ENCODE measurements around the gene CABLES1. TPM values are rescaled to one million over a fixed set of nuclear protein-coding genes. Genes with fewer than 3 reads are reported as not detected.

Gene CABLES1
- total RNA-seq, 1 experiment from 2014 or later, result 16.2 TPM

GRCh38 chr18:23291456-23292205 is 156.3 kb downstream of the CABLES1 start:
- Mint-ChIP-seq H3K27me3 (ENCODE audit: unreplicated experiment) (no peaks in the 10 kb centered on the region), H3K9me3 (ENCODE audit: low read depth, unreplicated experiment) (no peaks in the 10 kb centered on the region), H3K27ac (ENCODE audit: unreplicated experiment) (no peak overlapping the region), H3K4me1 (ENCODE audit: low read depth, unreplicated experiment) (peaks cover 18% of the 10 kb centered on the region), H3K36me3 (ENCODE audit: insufficient read depth, unreplicated experiment) (no peaks in the 10 kb centered on the region), H3K4me3 (ENCODE audit: low read depth, unreplicated experiment) (no peak overlapping the region)
- DNase-seq, result no peak
- CTCF ChIA-PET, result no interaction called here
- TF ChIP-seq CTCF (IDR thresholded peaks at IDR 0.05; ENCODE audit: unreplicated experiment), result no peak
- no TSS peak for BruUV-seq (replicated peaks)
- intact Hi-C loops (cut with micrococcal nuclease; ENCODE audit: unreplicated experiment), result no loop called here

GRCh38 chr18:23300231-23300805 is 165.0 kb downstream of the CABLES1 start:
- DNase-seq, result no peak
- H3K9me3 Mint-ChIP-seq (ENCODE audit: low read depth, unreplicated experiment), result no peaks in the 10 kb centered on the region
- BruUV-seq (replicated peaks), result no TSS peak
- H3K36me3 Mint-ChIP-seq (ENCODE audit: insufficient read depth, unreplicated experiment), result peaks cover 6% of the 10 kb centered on the region
- H3K27ac Mint-ChIP-seq (ENCODE audit: unreplicated experiment), result no peak overlapping the region
- TF ChIP-seq CTCF (IDR thresholded peaks at IDR 0.05; ENCODE audit: unreplicated experiment), result no peak
- no peaks in the 10 kb centered on the region for H3K27me3 Mint-ChIP-seq (ENCODE audit: unreplicated experiment)
- intact Hi-C loops (cut with micrococcal nuclease; ENCODE audit: unreplicated experiment), result no loop called here
- H3K4me3 Mint-ChIP-seq (ENCODE audit: low read depth, unreplicated experiment), result no peak overlapping the region
- CTCF ChIA-PET, result interaction anchor here (0.5 kb wide), 1 partner anchor 63 kb away, joined by 7 read pairs; no protein-coding TSS in a partner anchor
- H3K4me1 Mint-ChIP-seq (ENCODE audit: low read depth, unreplicated experiment), result peaks cover 9% of the 10 kb centered on the region

GRCh38 chr18:23301972-23302371 is 166.7 kb downstream of the CABLES1 start:
- H3K27ac Mint-ChIP-seq (ENCODE audit: unreplicated experiment), result no peak overlapping the region
- H3K4me3 Mint-ChIP-seq (ENCODE audit: low read depth, unreplicated experiment), result no peak overlapping the region
- BruUV-seq (replicated peaks), result no TSS peak
- H3K27me3 Mint-ChIP-seq (ENCODE audit: unreplicated experiment), result no peaks in the 10 kb centered on the region
- H3K9me3 Mint-ChIP-seq (ENCODE audit: low read depth, unreplicated experiment), result no peaks in the 10 kb centered on the region
- peaks cover 6% of the 10 kb centered on the region for H3K36me3 Mint-ChIP-seq (ENCODE audit: insufficient read depth, unreplicated experiment)
- no peak for TF ChIP-seq CTCF (IDR thresholded peaks at IDR 0.05; ENCODE audit: unreplicated experiment)
- CTCF ChIA-PET, result no interaction called here
- intact Hi-C loops (cut with micrococcal nuclease; ENCODE audit: unreplicated experiment), result no loop called here
- H3K4me1 Mint-ChIP-seq (ENCODE audit: low read depth, unreplicated experiment), result peaks cover 9% of the 10 kb centered on the region
- DNase-seq, result no peak

- Mint-ChIP-seq H3K4me1 (ENCODE audit: low read depth, unreplicated experiment) (peaks cover 9% of the 10 kb centered on the region), H3K36me3 (ENCODE audit: insufficient read depth, unreplicated experiment) (peaks cover 6% of the 10 kb centered on the region), H3K4me3 (ENCODE audit: low read depth, unreplicated experiment) (no peak overlapping the region), H3K27ac (ENCODE audit: unreplicated experiment) (no peak overlapping the region), H3K27me3 (ENCODE audit: unreplicated experiment) (no peaks in the 10 kb centered on the region), H3K9me3 (ENCODE audit: low read depth, unreplicated experiment) (no peaks in the 10 kb centered on the region)
- CTCF ChIA-PET, result no interaction called here
- BruUV-seq (replicated peaks), result no TSS peak
- DNase-seq, result no peak
- TF ChIP-seq CTCF (IDR thresholded peaks at IDR 0.05; ENCODE audit: unreplicated experiment), result no peak
- intact Hi-C loops (cut with micrococcal nuclease; ENCODE audit: unreplicated experiment), result no loop called here
These were observed 167.2 kb downstream of the CABLES1 start for GRCh38 chr18:23302511-23302850.

Data from Calu3 (cell line).